ENCODE data around the gene FCHO2.

FCHO2 gene

GRCh38 chr5:73096239-73096575 lies 140.4 kb downstream of the FCHO2 start:
- H3K79me2 ChIP-seq (ENCODE audit: insufficient read depth, low read length) = no peaks in the 10 kb centered on the region
- H3K9me2 ChIP-seq (replicated peaks; ENCODE audit: insufficient read depth, low read length) = no peaks in the 10 kb centered on the region
- no peak overlapping the region for H3K4me3 ChIP-seq (ENCODE audit: insufficient read depth, low read length, poor library complexity, severe bottlenecking)
- no peaks in the 10 kb centered on the region for H3K9me3 ChIP-seq (ENCODE audit: insufficient read depth, low read length)
- H2AFZ ChIP-seq (ENCODE audit: low read depth, low read length, severe bottlenecking) = no peak overlapping the region
- no peaks in the 10 kb centered on the region for H3K27me3 ChIP-seq (ENCODE audit: low read length)
- H3K9ac ChIP-seq (ENCODE audit: low read length) = no peak overlapping the region
- TF ChIP-seq CTCF (IDR thresholded peaks at IDR 0.05; ENCODE audit: insufficient read depth, low read length, poor library complexity, severe bottlenecking) = no peak
- TF ChIP-seq EZH2phosphoT487 (conservative IDR thresholded peaks at IDR 0.05; ENCODE audit: low read length) = no peak
- no peaks in the 10 kb centered on the region for H4K20me1 ChIP-seq (ENCODE audit: low read depth, low read length)
- no peak overlapping the region for H3K27ac ChIP-seq (ENCODE audit: low read depth, low read length)
- no peak overlapping the region for H3K4me2 ChIP-seq (ENCODE audit: low read depth, low read length, poor library complexity, severe bottlenecking)
- H3K36me3 ChIP-seq (ENCODE audit: low read length) = no peaks in the 10 kb centered on the region
- H3F3A ChIP-seq (ENCODE audit: insufficient read depth) = no peaks in the 10 kb centered on the region

DNA sequence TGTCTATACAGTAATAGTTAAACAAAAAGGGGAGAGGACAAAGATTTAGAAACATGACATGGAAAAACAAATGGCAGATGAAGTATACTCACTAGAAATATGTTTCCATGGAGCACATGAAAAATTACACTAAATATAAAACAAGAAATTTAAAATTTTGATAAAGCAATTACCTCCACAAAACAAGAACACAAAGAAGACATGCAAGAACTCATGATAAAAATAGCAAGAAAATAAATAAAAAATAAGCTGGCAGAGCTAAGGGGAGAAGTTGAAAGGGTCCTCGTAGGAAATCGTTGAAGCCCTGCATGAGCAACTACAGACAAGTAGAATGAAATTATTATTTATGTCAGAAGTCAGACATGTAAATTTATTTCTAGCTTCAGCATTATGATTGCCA lies 141.9 kb downstream of the FCHO2 start:
- Histone ChIP-seq H2AFZ (ENCODE audit: low read depth, low read length, severe bottlenecking) (no peak overlapping the region), H3K9me2 (replicated peaks; ENCODE audit: insufficient read depth, low read length) (no peaks in the 10 kb centered on the region), H3K4me2 (ENCODE audit: low read depth, low read length, poor library complexity, severe bottlenecking) (no peak overlapping the region), H3F3A (ENCODE audit: insufficient read depth) (no peaks in the 10 kb centered on the region), H3K79me2 (ENCODE audit: insufficient read depth, low read length) (no peaks in the 10 kb centered on the region), H3K9ac (ENCODE audit: low read length) (no peak overlapping the region), H3K4me3 (ENCODE audit: insufficient read depth, low read length, poor library complexity, severe bottlenecking) (no peak overlapping the region), H3K27me3 (ENCODE audit: low read length) (no peaks in the 10 kb centered on the region), H4K20me1 (ENCODE audit: low read depth, low read length) (no peaks in the 10 kb centered on the region), H3K9me3 (ENCODE audit: insufficient read depth, low read length) (no peaks in the 10 kb centered on the region), H3K27ac (ENCODE audit: low read depth, low read length) (no peak overlapping the region), H3K36me3 (ENCODE audit: low read length) (no peaks in the 10 kb centered on the region)
- no peak for TF ChIP-seq CTCF (IDR thresholded peaks at IDR 0.05; ENCODE audit: insufficient read depth, low read length, poor library complexity, severe bottlenecking)

GRCh38 chr5:73100109-73100508 lies 144.3 kb downstream of the FCHO2 start:
- Histone ChIP-seq H2AFZ (ENCODE audit: low read depth, low read length, severe bottlenecking) (no peak overlapping the region), H3K9me2 (replicated peaks; ENCODE audit: insufficient read depth, low read length) (no peaks in the 10 kb centered on the region), H3K27ac (ENCODE audit: low read depth, low read length) (no peak overlapping the region), H3K36me3 (ENCODE audit: low read length) (no peaks in the 10 kb centered on the region), H3K4me2 (ENCODE audit: low read depth, low read length, poor library complexity, severe bottlenecking) (no peak overlapping the region), H3K79me2 (ENCODE audit: insufficient read depth, low read length) (no peaks in the 10 kb centered on the region), H3K4me3 (ENCODE audit: insufficient read depth, low read length, poor library complexity, severe bottlenecking) (no peak overlapping the region), H4K20me1 (ENCODE audit: low read depth, low read length) (no peaks in the 10 kb centered on the region), H3K9ac (ENCODE audit: low read length) (no peak overlapping the region), H3K9me3 (ENCODE audit: insufficient read depth, low read length) (no peaks in the 10 kb centered on the region), H3K27me3 (ENCODE audit: low read length) (no peaks in the 10 kb centered on the region), H3F3A (ENCODE audit: insufficient read depth) (no peaks in the 10 kb centered on the region)
- TF ChIP-seq CTCF (IDR thresholded peaks at IDR 0.05; ENCODE audit: insufficient read depth, low read length, poor library complexity, severe bottlenecking) (no peak), EZH2phosphoT487 (conservative IDR thresholded peaks at IDR 0.05; ENCODE audit: low read length) (no peak)

DNA sequence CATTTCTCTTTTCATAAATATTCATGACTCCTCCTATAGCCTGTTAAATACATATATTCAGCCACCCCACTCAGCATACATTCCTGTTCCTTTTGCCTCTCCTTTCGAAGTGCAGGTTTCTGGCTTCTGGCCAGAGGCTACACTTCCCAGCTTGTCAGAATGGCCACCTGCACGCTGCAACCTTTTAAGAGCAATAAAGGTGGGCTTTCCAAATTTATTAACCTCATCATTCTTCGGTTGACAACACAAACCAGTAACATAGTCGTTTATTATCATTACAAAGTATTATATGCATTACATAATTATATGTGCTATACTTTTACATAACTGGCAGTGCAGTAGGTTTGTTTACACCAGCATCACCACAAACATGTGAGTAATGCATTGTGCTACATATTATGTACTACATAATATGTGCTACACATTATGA lies 148.0 kb downstream of the FCHO2 start:
- no peak overlapping the region for H3K4me2 ChIP-seq (ENCODE audit: low read depth, low read length, poor library complexity, severe bottlenecking)
- H3F3A ChIP-seq (ENCODE audit: insufficient read depth) = no peaks in the 10 kb centered on the region
- no peaks in the 10 kb centered on the region for H3K79me2 ChIP-seq (ENCODE audit: insufficient read depth, low read length)
- no peak overlapping the region for H3K9ac ChIP-seq (ENCODE audit: low read length)
- no peak for TF ChIP-seq CTCF (IDR thresholded peaks at IDR 0.05; ENCODE audit: insufficient read depth, low read length, poor library complexity, severe bottlenecking)
- TF ChIP-seq EZH2phosphoT487 (conservative IDR thresholded peaks at IDR 0.05; ENCODE audit: low read length) = no peak
- no peaks in the 10 kb centered on the region for H3K36me3 ChIP-seq (ENCODE audit: low read length)
- no peaks in the 10 kb centered on the region for H3K9me3 ChIP-seq (ENCODE audit: insufficient read depth, low read length)
- no peaks in the 10 kb centered on the region for H3K9me2 ChIP-seq (replicated peaks; ENCODE audit: insufficient read depth, low read length)
- H2AFZ ChIP-seq (ENCODE audit: low read depth, low read length, severe bottlenecking) = no peak overlapping the region
- H4K20me1 ChIP-seq (ENCODE audit: low read depth, low read length) = no peaks in the 10 kb centered on the region
- no peaks in the 10 kb centered on the region for H3K27me3 ChIP-seq (ENCODE audit: low read length)
- no peak overlapping the region for H3K4me3 ChIP-seq (ENCODE audit: insufficient read depth, low read length, poor library complexity, severe bottlenecking)
- H3K27ac ChIP-seq (ENCODE audit: low read depth, low read length) = no peak overlapping the region

Measured in SU-DHL-6 (cell line).